Gastroesophageal sphincter (tissue), 4 donors: ENCODE measurements around the gene GDPD5. TPM values are rescaled to one million over a fixed set of nuclear protein-coding genes. Genes with fewer than 3 reads are reported as not detected.

Experiments used
- ATAC-seq: fragments of 150-250 bp; one replicate; pipeline ENCODE4 v1.9.1; 2016; ENCODE audit warnings: mild to moderate bottlenecking, moderate library complexity
- H3K27ac ChIP-seq, 4 donors: fragments of 200-600 bp; sonication (generic) in 3 of 4; 1 replicate in 3 of 4; 2 replicates in 1 of 4; pipeline ENCODE4 v1.5.1; 2016 to 2019
- H3K27me3 ChIP-seq: fragments of 200-600 bp; sonication (generic); one replicate; pipeline ENCODE4 v1.5.1; 2019
- H3K36me3 ChIP-seq, 2 donors: fragments of 200-600 bp; sonication (generic); one replicate each; pipeline ENCODE4 v1.5.1; 2019; ENCODE audit warnings: control low read depth in 1 of 2
- H3K4me1 ChIP-seq, 3 donors: fragments of 200-600 bp; sonication (generic); 1 replicate in 2 of 3; 2 replicates in 1 of 3; pipeline ENCODE4 v1.5.1; 2016 to 2019; ENCODE audit warnings: control low read depth in 2 of 3
- H3K4me3 ChIP-seq, 2 donors: fragments of 200-600 bp; sonication (generic); one replicate each; pipeline ENCODE4 v1.5.1; 2019; ENCODE audit warnings: mild to moderate bottlenecking in 1 of 2, moderate library complexity in 1 of 2
- H3K9me3 ChIP-seq, 3 donors: fragments of 200-600 bp; sonication (generic); one replicate each; pipeline ENCODE4 v1.5.1; 2017 to 2019; ENCODE audit warnings: control low read depth in 2 of 3
- EP300 ChIP-seq: sonication (generic); formaldehyde crosslinking; IDR thresholded peaks from one replicate; pipeline ENCODE4 v1.6.1; 2017; ENCODE audit warnings: antibody characterized with exemption, mild to moderate bottlenecking
- POLR2A ChIP-seq, 2 donors: fragments of 450-650 bp; IDR thresholded peaks; one replicate each; pipeline ENCODE4 v1.6.1; 2017; ENCODE audit warnings: antibody characterized with exemption in 2 of 2, mild to moderate bottlenecking in 2 of 2, moderate library complexity in 1 of 2
- POLR2AphosphoS5 ChIP-seq: sonication (generic); formaldehyde crosslinking; IDR thresholded peaks from one replicate; pipeline ENCODE4 v1.6.1; 2017; ENCODE audit warnings: antibody characterized with exemption
- WGBS, 2 donors: methylation state at CpG; one replicate each; pipeline ENCODE4 v1.1.5; 2018; ENCODE audit warnings: low coverage in 1 of 2; 5-methylcytosine and 5-hydroxymethylcytosine counted together
- small RNA-seq, 4 donors: library from RNA; depleted of rRNA; stranded (forward); fragments of <200 nt; gene quantifications; one replicate each; pipeline ENCODE3, GENCODE V24; 2016
- total RNA-seq, 4 donors: library from RNA; depleted of rRNA; stranded (reverse); fragments of >200 nt; gene quantifications; one replicate each; pipeline ENCODE4 v1.1.0, GENCODE V29; 2016
- TF ChIP-seq, protein P1 (sequence below), 4 experiments: fragments of 200-600 bp in 2 of 4; fragments of 450-650 bp in 2 of 4; sonication (generic) in 1 of 4; IDR thresholded peaks; one replicate each; pipeline ENCODE4 v1.5.1; 2017 to 2019; ENCODE audit warnings: antibody characterized with exemption in 4 of 4, mild to moderate bottlenecking in 2 of 4, moderate library complexity in 2 of 4

GDPD5 gene
- total RNA-seq, 4 donors from 2014 or later = 3.8 to 9.3 (median 6.4) TPM

DNA sequence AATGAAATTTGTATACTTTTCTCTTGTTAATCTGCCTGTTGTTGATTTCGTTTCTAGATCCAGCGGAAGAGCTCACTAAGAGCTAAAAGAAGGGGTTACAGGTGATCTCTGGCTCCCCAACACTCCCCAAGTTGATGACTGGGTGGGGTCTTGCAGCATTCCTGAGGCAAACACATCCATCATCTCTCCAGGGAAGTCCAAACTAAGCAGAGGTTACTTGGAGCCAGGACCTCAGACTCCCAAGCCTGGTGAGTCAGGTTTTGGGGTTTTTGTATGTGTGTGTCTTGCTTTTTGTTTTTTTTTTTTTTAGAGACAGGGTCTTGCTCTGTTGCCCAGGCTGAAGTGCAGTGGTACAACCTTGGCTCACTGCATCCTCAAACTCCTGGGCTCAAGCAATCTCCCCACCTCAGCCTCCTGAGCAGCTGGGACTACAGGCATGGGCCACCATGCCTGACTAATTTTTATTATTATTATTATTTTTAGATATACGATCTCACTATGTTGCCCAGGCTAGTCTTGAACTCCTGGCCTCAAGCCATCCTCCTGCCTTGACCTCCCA lies 137.9 kb downstream of the GDPD5 start:
- Histone ChIP-seq H3K27ac (no peak overlapping the region), H3K9me3 (no peaks in the 10 kb centered on the region), H3K4me3 (no peak overlapping the region), H3K4me1 (peaks cover 0 to 26% (median 3%) of the 10 kb centered on the region in 3 donors), H3K36me3 (no peaks in the 10 kb centered on the region), H3K27me3 (no peaks in the 10 kb centered on the region)
- no peak for ATAC-seq
- WGBS, 2 donors = 25 to 69% methylated on average over 1 to 3 of the region's 3 CpGs
- no peak for TF ChIP-seq POLR2A (IDR thresholded peaks at IDR 0.05)
- TF ChIP-seq, protein P1, sequence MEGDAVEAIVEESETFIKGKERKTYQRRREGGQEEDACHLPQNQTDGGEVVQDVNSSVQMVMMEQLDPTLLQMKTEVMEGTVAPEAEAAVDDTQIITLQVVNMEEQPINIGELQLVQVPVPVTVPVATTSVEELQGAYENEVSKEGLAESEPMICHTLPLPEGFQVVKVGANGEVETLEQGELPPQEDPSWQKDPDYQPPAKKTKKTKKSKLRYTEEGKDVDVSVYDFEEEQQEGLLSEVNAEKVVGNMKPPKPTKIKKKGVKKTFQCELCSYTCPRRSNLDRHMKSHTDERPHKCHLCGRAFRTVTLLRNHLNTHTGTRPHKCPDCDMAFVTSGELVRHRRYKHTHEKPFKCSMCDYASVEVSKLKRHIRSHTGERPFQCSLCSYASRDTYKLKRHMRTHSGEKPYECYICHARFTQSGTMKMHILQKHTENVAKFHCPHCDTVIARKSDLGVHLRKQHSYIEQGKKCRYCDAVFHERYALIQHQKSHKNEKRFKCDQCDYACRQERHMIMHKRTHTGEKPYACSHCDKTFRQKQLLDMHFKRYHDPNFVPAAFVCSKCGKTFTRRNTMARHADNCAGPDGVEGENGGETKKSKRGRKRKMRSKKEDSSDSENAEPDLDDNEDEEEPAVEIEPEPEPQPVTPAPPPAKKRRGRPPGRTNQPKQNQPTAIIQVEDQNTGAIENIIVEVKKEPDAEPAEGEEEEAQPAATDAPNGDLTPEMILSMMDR (IDR thresholded peaks at IDR 0.05) = no peak
- TF ChIP-seq POLR2AphosphoS5 = no peak
- no peak for TF ChIP-seq EP300

DNA sequence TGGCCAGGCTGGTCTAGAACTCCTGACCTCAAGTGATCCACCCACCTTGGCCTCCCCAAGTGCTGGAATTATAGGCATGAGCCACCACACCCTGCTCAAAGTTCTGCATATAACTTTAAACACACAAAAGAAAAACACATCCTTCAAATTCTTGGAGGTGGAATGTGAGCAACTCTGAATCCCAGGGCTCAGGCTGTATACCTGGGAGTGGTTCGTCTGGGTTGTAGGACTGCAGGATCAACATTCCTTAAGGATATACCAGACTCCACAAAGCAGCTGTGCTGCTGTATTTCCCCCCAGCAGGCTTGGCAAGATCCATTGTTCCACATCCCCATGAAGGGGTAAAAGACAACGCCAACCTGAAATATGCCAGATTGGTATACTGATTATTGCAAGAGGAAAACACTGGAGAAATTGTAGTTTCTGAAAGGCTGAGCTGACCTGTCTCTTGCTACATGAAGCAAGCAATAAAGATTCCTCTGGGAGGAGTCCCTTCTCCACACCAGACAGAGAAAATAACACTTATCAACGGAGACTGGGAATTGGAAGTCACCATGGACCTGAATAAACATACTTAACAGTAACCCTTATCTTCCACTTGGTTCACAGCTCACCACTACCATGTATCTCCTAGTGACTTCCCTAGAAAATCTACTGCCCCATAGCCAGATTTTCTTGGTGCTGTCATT lies 138.7 kb downstream of the GDPD5 start:
- no peak for TF ChIP-seq EP300
- TF ChIP-seq POLR2AphosphoS5 = no peak
- TF ChIP-seq, protein P1 (IDR thresholded peaks at IDR 0.05) = no peak
- no peak for TF ChIP-seq POLR2A (IDR thresholded peaks at IDR 0.05)
- Histone ChIP-seq H3K9me3 (no peaks in the 10 kb centered on the region), H3K36me3 (no peaks in the 10 kb centered on the region), H3K4me1 (peaks cover 0 to 26% (median 3%) of the 10 kb centered on the region in 3 donors), H3K4me3 (no peak overlapping the region), H3K27ac (no peak overlapping the region), H3K27me3 (no peaks in the 10 kb centered on the region)
- 39 to 57% methylated on average over 1 to 2 of the region's 3 CpGs for WGBS, 2 donors
- ATAC-seq = no peak

Small RNA genes within 50 kb of the gene (small RNA-seq; reads per million reads assigned to genes)
- gene SNORD15A (0 reads per million in 4 donors), gene SNORD15B (83.6 to 143 (median 118) reads per million in 4 donors)

Other genes with a start within 250 kb of the GDPD5 start
- 100 to 1,000 TPM in 1 of 4 donors, 10 to 100 TPM in 3; 72.3 to 120 (median 93.0) TPM for gene ARRB1, start 174.3 kb downstream of the GDPD5 start, total RNA-seq
- gene RPS3, start 126.4 kb downstream of the GDPD5 start, total RNA-seq = 1,000 to 10,000 TPM in 2 of 4 donors, 100 to 1,000 TPM in 2; 767 to 1,946 (median 1,260) TPM
- gene KLHL35, start 92.7 kb downstream of the GDPD5 start, total RNA-seq = under 1 TPM in 1 of 4 donors, not detected in 3; 0.72 TPM
- 100 to 1,000 TPM; 127 to 284 (median 175) TPM for gene SERPINH1, start 36.3 kb upstream of the GDPD5 start, total RNA-seq
- 10 to 100 TPM; 23.3 to 35.5 (median 25.5) TPM for gene MAP6, start 143.1 kb upstream of the GDPD5 start, total RNA-seq
- gene MOGAT2, start 191.9 kb upstream of the GDPD5 start, total RNA-seq = under 1 TPM in 1 of 4 donors, not detected in 3; 0.30 TPM
- gene DGAT2, start 242.8 kb upstream of the GDPD5 start, total RNA-seq = 10 to 100 TPM in 1 of 4 donors, 1 to 10 TPM in 2, under 1 TPM in 1; 0.74 to 14.4 (median 1.5) TPM